GM12878 (cell line): ENCODE measurements around the gene DEPDC7. TPM values are rescaled to one million over a fixed set of nuclear protein-coding genes. Genes with fewer than 3 reads are reported as not detected.

Source experiments
- ATAC-seq: fragments of 200-7000 bp; cut with Tn5 transposase; 3 replicates; pipeline ENCODE4 v1.9.1; 2020; ENCODE audit warnings: mild to moderate bottlenecking, moderate library complexity
- BruUV-seq: library from RNA; stranded (reverse); fragments of 400-500 nt; replicated peaks from 2 replicates; lab custom pipeline; 2021; lab: Mats Ljungman, UMichigan
- CTCF ChIA-PET: fragments of 300-600 bp; sonication (Branson Sonifier 250); formaldehyde crosslinking; extraction: SDS; loops from one replicate; lab custom pipeline; 2021; ENCODE audit warnings: inconsistent platforms; lab: Yijun Ruan, JAX
- POLR2A ChIA-PET: fragments of 350-600 bp; formaldehyde crosslinking; extraction: SDS; loops from one replicate; lab custom pipeline; 2021; ENCODE audit warnings: inconsistent platforms; lab: Charles Lee
- RAD21 ChIA-PET: fragments of 300-600 bp; sonication (Branson Sonifier 250); formaldehyde crosslinking; loops from one replicate; lab custom pipeline; 2023; ENCODE audit warnings: antibody characterized with exemption; ENCODE audit not compliant: unreplicated experiment; lab: Charles Lee
- SMC1A ChIA-PET: fragments of 300-600 bp; sonication (Branson Sonifier 250); formaldehyde crosslinking; loops from one replicate; lab custom pipeline; 2023; ENCODE audit not compliant: unreplicated experiment, uncharacterized antibody; lab: Charles Lee
- DNase-seq: peaks from one replicate; pipeline ENCODE4 v3.0.0-alpha.2; 2011; ENCODE audit warnings: low read depth, low spot score
- FAIRE-seq: peaks from 3 replicates; lab custom pipeline; 2011; peaks lifted over from hg19 to GRCh38; lab: Jason Lieb, UNC
- H2AFZ ChIP-seq: 2 replicates; pipeline ENCODE4 v1.6.0; 2011; ENCODE audit warnings: low read depth, low read length, control low read depth; ENCODE audit not compliant: control insufficient read depth
- H3K27ac ChIP-seq: 2 replicates; pipeline ENCODE4 v1.5.1; 2011; ENCODE audit warnings: control low read depth; ENCODE audit not compliant: control insufficient read depth, insufficient read depth
- H3K27me3 ChIP-seq, 2 experiments: replicated peaks in 1 of 2; 2 replicates each; pipeline versions ENCODE4 v1.6.0 to v1.6.1; 2011; ENCODE audit warnings: low read length in 1 of 2; ENCODE audit not compliant: control insufficient read depth in 2 of 2, insufficient read depth in 2 of 2
- H3K36me3 ChIP-seq, 2 experiments: 2 replicates each; pipeline ENCODE4 v1.5.1; 2011; ENCODE audit warnings: low read length in 1 of 2; ENCODE audit not compliant: control insufficient read depth in 2 of 2, insufficient read depth in 2 of 2
- H3K4me1 ChIP-seq: 2 replicates; pipeline ENCODE4 v1.6.1; 2011; ENCODE audit warnings: mild to moderate bottlenecking, low read length, moderate library complexity, mixed read lengths; ENCODE audit not compliant: control insufficient read depth, insufficient read depth
- H3K4me2 ChIP-seq: 2 replicates; pipeline ENCODE4 v1.6.0; 2011; ENCODE audit warnings: control low read depth; ENCODE audit not compliant: control insufficient read depth, insufficient read depth
- H3K4me3 ChIP-seq: fragments of 200-600 bp; sonication (generic); 2 replicates; pipeline ENCODE4 v1.5.1; 2016
- H3K79me2 ChIP-seq: 2 replicates; pipeline ENCODE4 v1.6.0; 2011; ENCODE audit warnings: low read length; ENCODE audit not compliant: control insufficient read depth, insufficient read depth
- H3K9ac ChIP-seq: 2 replicates; pipeline ENCODE4 v1.8.0; 2011; ENCODE audit warnings: low read length, control low read depth, mixed read lengths; ENCODE audit not compliant: control insufficient read depth, insufficient read depth
- H3K9me3 ChIP-seq: replicated peaks from 3 replicates; pipeline ENCODE4 v1.5.1; 2011; ENCODE audit warnings: mild to moderate bottlenecking, low read length; ENCODE audit not compliant: control insufficient read depth, insufficient read depth
- H4K20me1 ChIP-seq: 2 replicates; pipeline ENCODE4 v1.6.0; 2011; ENCODE audit not compliant: control insufficient read depth, insufficient read depth
- ASH2L ChIP-seq: fragments of 300-600, 200-600 bp; sonication (generic); IDR thresholded peaks from 2 replicates; pipeline ENCODE4 v1.6.1; 2017; ENCODE audit warnings: low read depth, mild to moderate bottlenecking, borderline replicate concordance
- CEBPZ ChIP-seq: fragments of 150-350 bp; IDR thresholded peaks from 2 replicates; pipeline ENCODE4 v1.6.1; 2016; ENCODE audit warnings: low read depth, low read length
- E4F1 ChIP-seq: fragments of 450-650 bp; IDR thresholded peaks from 2 replicates; pipeline ENCODE4 v1.6.1; 2018; ENCODE audit warnings: borderline replicate concordance, mild to moderate bottlenecking; ENCODE audit not compliant: partially characterized antibody
- EGR1 ChIP-seq, 2 experiments: IDR thresholded peaks; 1 replicate in 1 of 2; 2 replicates in 1 of 2; pipeline ENCODE4 v1.6.1; 2011 to 2012; ENCODE audit warnings: low read depth in 2 of 2, low read length in 2 of 2, borderline replicate concordance in 1 of 2, mild to moderate bottlenecking in 1 of 2, moderate library complexity in 1 of 2
- FOXK2 ChIP-seq: fragments of 450-650 bp; IDR thresholded peaks from 2 replicates; pipeline ENCODE4 v1.6.1; 2017; ENCODE audit warnings: mild to moderate bottlenecking, moderate library complexity
- NFYB ChIP-seq: IDR thresholded peaks from 2 replicates; pipeline ENCODE4 v1.6.1; 2011; ENCODE audit warnings: low read depth, mild to moderate bottlenecking, low read length, improper control_type of control experiment, moderate library complexity; ENCODE audit not compliant: insufficient read depth
- PAX8 ChIP-seq: fragments of 450-650 bp; IDR thresholded peaks from 2 replicates; pipeline ENCODE4 v1.6.1; 2017; ENCODE audit warnings: mild to moderate bottlenecking, moderate library complexity
- PBX3 ChIP-seq: IDR thresholded peaks from 2 replicates; pipeline ENCODE4 v1.6.1; 2011; ENCODE audit warnings: mild to moderate bottlenecking, low read depth, low read length, moderate library complexity; ENCODE audit not compliant: insufficient replicate concordance
- PKNOX1 ChIP-seq: fragments of 450-650 bp; IDR thresholded peaks from 2 replicates; pipeline ENCODE4 v1.6.1; 2016; ENCODE audit warnings: mild to moderate bottlenecking
- SP1 ChIP-seq: IDR thresholded peaks from one replicate; pipeline ENCODE4 v1.6.1; 2011; ENCODE audit warnings: low read depth, low read length
- SUPT20H ChIP-seq: IDR thresholded peaks from 2 replicates; pipeline ENCODE4 v1.6.1; 2011; ENCODE audit warnings: low read depth, mild to moderate bottlenecking, low read length, moderate library complexity, borderline replicate concordance; ENCODE audit not compliant: control insufficient read depth
- USF2 ChIP-seq: IDR thresholded peaks from 2 replicates; pipeline ENCODE4 v1.6.1; 2011; ENCODE audit warnings: low read depth, low read length, improper control_type of control experiment, borderline replicate concordance
- WGBS: methylation state at CpG from one replicate; pipeline ENCODE4 v1.1.6; 2016; ENCODE audit warnings: low lambda C conversion rate; ENCODE audit not compliant: insufficient replicate concordance, insufficient coverage; ENCODE audit errors: missing lambda C conversion rate; 5-methylcytosine and 5-hydroxymethylcytosine counted together
- in situ Hi-C: fragments of 300-500 bp; cut with MboI; formaldehyde crosslinking; loops from 9 replicates; pipeline ENCODE4 v1.14.3; 2018; ENCODE audit warnings: mixed read lengths
- intact Hi-C: fragments of 100-400 bp; cut with micrococcal nuclease; formaldehyde crosslinking; loops from one replicate; pipeline ENCODE4 v1.14.2; 2022; ENCODE audit not compliant: unreplicated experiment
- polyA plus RNA-seq, 11 experiments: library from polyadenylated mRNA; depleted of rRNA in 4 of 11; unstranded in 6 of 11; stranded (reverse) in 5 of 11; fragments of >200 nt; fragmentation: Nextera tagmentation in 4 of 11; fragmentation: Illumina TruSeq in 1 of 11; extraction: Ambion mirVana in 4 of 11; extraction: Trizol in 1 of 11; gene quantifications; 1 replicate in 1 of 11; 2 replicates in 10 of 11; pipeline versions ENCODE4 v1.2.1 to v1.2.3, GENCODE V29; 2011 to 2016; ENCODE audit warnings: inconsistent platforms in 2 of 11, missing spikeins in 2 of 11, low read depth in 1 of 11
- total RNA-seq, 4 experiments: library from RNA; depleted of rRNA in 3 of 4; stranded (reverse); fragments of >200 nt in 3 of 4; fragmentation: Illumina TruSeq in 1 of 4; extraction: Trizol in 1 of 4; gene quantifications; 2 replicates each; pipeline versions ENCODE4 v1.2.1 to v1.2.3, GENCODE V29; 2013 to 2021

Gene DEPDC7
- total and polyA plus RNA-seq, 10 of the 15 experiments (the other 5 are each of a cell fraction or from before 2014, with no cell fraction given), result 0.06 to 1.1 (median 0.49) TPM

- DNase-seq (no peak), ATAC-seq (no peak), FAIRE-seq (no peak)
- H3K27ac ChIP-seq, result no peak overlapping the region
- ChIA-PET POLR2A (interaction anchor here (0.6 kb wide), 1 partner anchor 20 kb away, joined by 3 read pairs; no protein-coding TSS in a partner anchor), SMC1A (interaction anchor here (1.0 to 1.1 kb wide), 2 partner anchors 10 to 61 kb away, joined by 3 to 4 read pairs; no protein-coding TSS in a partner anchor), RAD21 (interaction anchor here (1.3 kb wide), 1 partner anchor 67 kb away, joined by 3 read pairs; no protein-coding TSS in a partner anchor), CTCF (interaction anchor here (0.6 to 2.4 kb wide), 2 partner anchors 36 to 63 kb away, joined by 3 to 5 read pairs; no protein-coding TSS in a partner anchor)
- 42% methylated on average over 8 of the region's 8 CpGs for WGBS
- no peak overlapping the region for H3K4me2 ChIP-seq
- H3K9ac ChIP-seq, result no peak overlapping the region
- no peaks in the 10 kb centered on the region for H3K27me3 ChIP-seq
- no TSS peak for BruUV-seq
- no peak overlapping the region for H3K4me3 ChIP-seq
- no peaks in the 10 kb centered on the region for H3K79me2 ChIP-seq
- intact Hi-C loops (no loop called here), in situ Hi-C loops (no loop called here)
- no peak overlapping the region for H2AFZ ChIP-seq
- no peaks in the 10 kb centered on the region for H4K20me1 ChIP-seq
- H3K4me1 ChIP-seq, result no peaks in the 10 kb centered on the region
- no peaks in the 10 kb centered on the region for H3K36me3 ChIP-seq
- H3K9me3 ChIP-seq, result no peaks in the 10 kb centered on the region
- TF ChIP-seq PBX3 (no peak), ASH2L (no peak), E4F1 (no peak), EGR1 (IDR thresholded peaks at IDR 0.05; ENCODE audit: borderline replicate concordance in 1 of 2, low read depth in 2 of 2, low read length in 2 of 2) (no peak), SUPT20H (no peak), USF2 (no peak), PAX8 (no peak), PKNOX1 (no peak), NFYB (no peak), SP1 (no peak), CEBPZ (no peak), FOXK2 (no peak)
Measured at GRCh38 chr11:33001751-33002542, 13.7 kb upstream of the DEPDC7 start.
